ENCODE data around the gene STK38L.

- TF ChIP-seq EZH2phosphoT487 (IDR thresholded peaks at IDR 0.05; ENCODE audit: borderline replicate concordance, low read depth) (no peak), USF2 (IDR thresholded peaks at IDR 0.05; ENCODE audit: borderline replicate concordance, low read depth, low read length) (no peak), FOXM1 (IDR thresholded peaks at IDR 0.05; ENCODE audit: low read depth) (no peak), CTCF (IDR thresholded peaks at IDR 0.05) (no peak), RCOR1 (IDR thresholded peaks at IDR 0.05; ENCODE audit: low read length) (no peak), TAF1 (IDR thresholded peaks at IDR 0.05; ENCODE audit: borderline replicate concordance, low read depth, low read length) (no peak), RAD21 (IDR thresholded peaks at IDR 0.05; ENCODE audit: low read length) (no peak), MXI1 (IDR thresholded peaks at IDR 0.05; ENCODE audit: low read depth, low read length) (no peak), POLR2AphosphoS5 (IDR thresholded peaks at IDR 0.05; ENCODE audit: low read depth, low read length) (no peak), MAX (IDR thresholded peaks at IDR 0.05; ENCODE audit: low read depth) (no peak), SMC3 (IDR thresholded peaks at IDR 0.05; ENCODE audit: low read depth, low read length) (no peak), SIN3A (IDR thresholded peaks at IDR 0.05; ENCODE audit: borderline replicate concordance, low read depth, low read length) (no peak), TEAD4 (IDR thresholded peaks at IDR 0.05; ENCODE audit: borderline replicate concordance, insufficient read depth) (no peak), EP300 (IDR thresholded peaks at IDR 0.05; ENCODE audit: borderline replicate concordance in 1 of 2, low read depth in 1 of 2, low read length in 1 of 2) (no peak)
These were observed 103.7 kb downstream of the STK38L start for GRCh38 chr12:27347779-27348178.
